HepG2 (cell line): ENCODE results near the gene NFIC. TPM values are rescaled to one million over a fixed set of nuclear protein-coding genes. Genes with fewer than 3 reads are reported as not detected.

Experiments
- ARID3A ChIP-seq: IDR thresholded peaks from 2 replicates; pipeline ENCODE4 v1.6.1; 2012; ENCODE audit warnings: low read depth, low read length, improper control_type of control experiment
- CREBL2 ChIP-seq: sonication (generic); formaldehyde crosslinking; IDR thresholded peaks from 2 replicates; pipeline ENCODE4 v1.8.1; 2023; ENCODE audit warnings: missing genetic modification reagents, mild to moderate bottlenecking, borderline replicate concordance
- DMTF1 ChIP-seq: sonication (generic); formaldehyde crosslinking; IDR thresholded peaks from 2 replicates; pipeline ENCODE4 v1.4.0; 2020; ENCODE audit warnings: mild to moderate bottlenecking, missing genetic modification reagents
- FOSL2 ChIP-seq: sonication (generic); formaldehyde crosslinking; IDR thresholded peaks from 2 replicates; pipeline ENCODE4 v1.4.0; 2020; ENCODE audit warnings: missing genetic modification reagents
- HNF4G ChIP-seq, 2 experiments: sonication (generic) in 1 of 2; formaldehyde crosslinking in 1 of 2; IDR thresholded peaks; 2 replicates each; pipeline versions ENCODE4 v1.4.0 to v1.6.1; 2011 to 2020; ENCODE audit warnings: borderline replicate concordance in 2 of 2, low read depth in 2 of 2, mild to moderate bottlenecking in 2 of 2, low read length in 1 of 2, missing genetic modification reagents in 1 of 2, moderate library complexity in 1 of 2
- KDM5A ChIP-seq: fragments of 200-600 bp; sonication (generic); IDR thresholded peaks from 2 replicates; pipeline ENCODE4 v1.7.0; 2018; ENCODE audit warnings: antibody characterized with exemption, mild to moderate bottlenecking, low read length, borderline replicate concordance
- KMT2A ChIP-seq: sonication (generic); formaldehyde crosslinking; IDR thresholded peaks from 2 replicates; pipeline ENCODE4 v1.4.0; 2020; ENCODE audit warnings: missing genetic modification reagents
- PATZ1 ChIP-seq: sonication (generic); formaldehyde crosslinking; IDR thresholded peaks from 2 replicates; pipeline ENCODE4 v1.4.0; 2020; ENCODE audit warnings: missing genetic modification reagents
- PLSCR1 ChIP-seq: sonication (generic); formaldehyde crosslinking; IDR thresholded peaks from 2 replicates; pipeline ENCODE4 v1.5.0; 2020; ENCODE audit warnings: missing genetic modification reagents, mild to moderate bottlenecking, borderline replicate concordance
- REXO4 ChIP-seq: sonication (generic); formaldehyde crosslinking; IDR thresholded peaks from 2 replicates; pipeline ENCODE4 v1.8.0; 2022; ENCODE audit warnings: missing genetic modification reagents, mild to moderate bottlenecking, borderline replicate concordance
- SOX6 ChIP-seq, 2 experiments: fragments of 450-650 bp in 1 of 2; sonication (generic) in 1 of 2; formaldehyde crosslinking in 1 of 2; IDR thresholded peaks; 2 replicates each; pipeline versions ENCODE4 v1.4.0 to v1.6.1; 2017 to 2020; ENCODE audit warnings: antibody characterized with exemption in 1 of 2, mild to moderate bottlenecking in 1 of 2, missing genetic modification reagents in 1 of 2
- SP5 ChIP-seq: IDR thresholded peaks from 2 replicates; pipeline ENCODE4 v1.6.1; 2016; ENCODE audit warnings: low read depth, borderline replicate concordance
- SUZ12 ChIP-seq: fragments of 150-350 bp; IDR thresholded peaks from 2 replicates; pipeline ENCODE4 v1.6.1; 2014; ENCODE audit warnings: low read depth, low read length
- TMF1 ChIP-seq: sonication (generic); formaldehyde crosslinking; IDR thresholded peaks from 2 replicates; pipeline ENCODE4 v1.8.1; 2022; ENCODE audit warnings: low read depth, missing genetic modification reagents
- ZFP91 ChIP-seq: sonication (generic); formaldehyde crosslinking; IDR thresholded peaks from 2 replicates; pipeline ENCODE4 v1.9.0; 2022; ENCODE audit warnings: missing genetic modification reagents, mild to moderate bottlenecking, borderline replicate concordance
- ZNF333 ChIP-seq: sonication (generic); formaldehyde crosslinking; IDR thresholded peaks from 2 replicates; pipeline ENCODE4 v1.4.0; 2020; ENCODE audit warnings: mild to moderate bottlenecking, missing genetic modification reagents, borderline replicate concordance
- ZNF432 ChIP-seq: sonication (generic); formaldehyde crosslinking; IDR thresholded peaks from 2 replicates; pipeline ENCODE4 v1.5.0; 2020; ENCODE audit warnings: missing genetic modification reagents, mild to moderate bottlenecking, borderline replicate concordance
- ZNF557 ChIP-seq: sonication (generic); formaldehyde crosslinking; IDR thresholded peaks from 2 replicates; pipeline ENCODE4 v1.4.0; 2020; ENCODE audit warnings: missing genetic modification reagents
- ZNF580 ChIP-seq: IDR thresholded peaks from 2 replicates; pipeline ENCODE4 v1.6.1; 2016; ENCODE audit warnings: low read depth, borderline replicate concordance
- ZNF724P ChIP-seq: sonication (generic); formaldehyde crosslinking; IDR thresholded peaks from 2 replicates; pipeline ENCODE4 v1.8.0; 2022; ENCODE audit warnings: missing genetic modification reagents, borderline replicate concordance
- polyA plus RNA-seq, 8 experiments: library from polyadenylated mRNA; depleted of rRNA in 3 of 8; stranded (reverse) in 7 of 8; unstranded in 1 of 8; fragments of >200 nt; fragmentation: Illumina TruSeq in 4 of 8; extraction: Trizol in 4 of 8; gene quantifications; 2 replicates each; pipeline versions ENCODE4 v1.2.1 to v1.2.3, GENCODE V29; 2011 to 2016; ENCODE audit warnings: low read depth in 4 of 8, missing spikeins in 1 of 8, mixed read lengths in 1 of 8; ENCODE audit not compliant: insufficient read depth in 1 of 8
- total RNA-seq, 5 experiments: library from RNA; depleted of rRNA; stranded (reverse); fragments of >200 nt; fragmentation: Illumina TruSeq; extraction: Trizol; gene quantifications; 2 replicates each; pipeline ENCODE4 v1.2.3, GENCODE V29; 2016; ENCODE audit warnings: low read depth in 1 of 5

Gene NFIC
- total and polyA plus RNA-seq, 2 of the 13 experiments (the other 11 are each of a cell fraction or from before 2014, with no cell fraction given), result 1.3 to 2.5 TPM

GRCh38 chr19:3440082-3440481, 73.7 kb downstream of the NFIC start (continued):
- TF ChIP-seq ARID3A (no peak), FOSL2 (CRISPR knock-in tag) (no peak), SP5 (peak; percentile 56; the same call in 1 of the 2 replicates), SUZ12 (no peak), TMF1 (no peak), CREBL2 (CRISPR knock-in tag) (no peak), KDM5A (no peak), ZNF432 (no peak), ZFP91 (CRISPR knock-in tag) (no peak), HNF4G (IDR thresholded peaks at IDR 0.05; ENCODE audit: borderline replicate concordance, low read depth, low read length) (peak; percentile 41; the same call in 1 of the 2 replicates), HNF4G (CRISPR knock-in tag; IDR thresholded peaks at IDR 0.05; ENCODE audit: borderline replicate concordance, low read depth) (no peak), ZNF557 (CRISPR knock-in tag) (no peak), ZNF580 (CRISPR knock-in tag) (peak; percentile 63; the same call in 1 of the 2 replicates), PLSCR1 (CRISPR knock-in tag) (no peak), DMTF1 (CRISPR knock-in tag) (no peak), ZNF724P (CRISPR knock-in tag) (no peak), SOX6 (IDR thresholded peaks at IDR 0.05) (no peak), SOX6 (CRISPR knock-in tag; IDR thresholded peaks at IDR 0.05) (peak; percentile 24; the same call in 1 of the 2 replicates), REXO4 (CRISPR knock-in tag) (no peak), KMT2A (no peak), PATZ1 (CRISPR knock-in tag) (peak; percentile 59; the same call in 1 of the 2 replicates), ZNF333 (CRISPR knock-in tag) (no peak)
